ENCODE data around the gene CEACAM3.
"Not testable (repeated sequence)": the region's sequence is repeated elsewhere in the genome, so short reads cannot be mapped to it uniquely, and the experiment has no call there.

The CEACAM3 gene

DNA sequence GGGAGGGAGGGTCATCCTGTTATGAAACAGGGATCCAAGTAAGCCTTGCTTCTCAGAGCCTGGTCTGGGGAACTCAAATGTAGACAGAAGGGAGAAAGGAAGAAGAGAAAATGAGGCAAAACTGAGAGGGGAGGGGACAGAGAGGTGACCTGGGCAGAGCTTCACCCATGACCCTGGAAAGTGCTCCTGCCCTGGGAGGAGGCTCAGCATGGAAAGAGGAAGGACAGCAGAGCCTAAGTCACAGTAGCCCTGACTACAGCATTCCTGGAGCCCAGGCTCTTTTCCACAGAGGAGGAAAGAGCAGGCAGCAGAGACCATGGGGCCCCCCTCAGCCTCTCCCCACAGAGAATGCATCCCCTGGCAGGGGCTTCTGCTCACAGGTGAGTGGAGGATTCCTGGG is at the start of gene CEACAM3:
Gene CEACAM3 (plus strand): TSS at position 226 of the 400 bp plus-strand sequence. CDS start 91 bp downstream, at position 317.
- Mint-ChIP-seq H3K9me3 (no peaks in the 10 kb centered on the region), H3K36me3 (ENCODE audit: low read depth) (no peaks in the 10 kb centered on the region), H3K4me3 (no peak within 1 kb of the TSS), H3K4me1 (ENCODE audit: low read depth) (peaks cover 2% of the 10 kb centered on the region), H3K27me3 (peaks cover 37% of the 10 kb centered on the region), H3K27ac (no peak within 1 kb of the TSS)

- no peak overlapping the region for H3K27ac Mint-ChIP-seq
- H3K4me1 Mint-ChIP-seq (ENCODE audit: low read depth): peaks cover 17% of the 10 kb centered on the region
- no peaks in the 10 kb centered on the region for H3K9me3 Mint-ChIP-seq
- peaks cover 71% of the 10 kb centered on the region for H3K27me3 Mint-ChIP-seq
- no peaks in the 10 kb centered on the region for H3K36me3 Mint-ChIP-seq (ENCODE audit: low read depth)
- H3K4me3 Mint-ChIP-seq: no peak overlapping the region
These were observed 49.7 kb upstream of the CEACAM3 start for GRCh38 chr19:41746593-41747227.

GRCh38 chr19:41748012-41748411 is 48.4 kb upstream of the CEACAM3 start:
- Mint-ChIP-seq H3K27me3 (peaks cover 77% of the 10 kb centered on the region), H3K36me3 (ENCODE audit: low read depth) (no peaks in the 10 kb centered on the region), H3K27ac (no peak overlapping the region), H3K4me1 (ENCODE audit: low read depth) (peaks cover 16% of the 10 kb centered on the region), H3K4me3 (no peak overlapping the region), H3K9me3 (no peaks in the 10 kb centered on the region)

DNA sequence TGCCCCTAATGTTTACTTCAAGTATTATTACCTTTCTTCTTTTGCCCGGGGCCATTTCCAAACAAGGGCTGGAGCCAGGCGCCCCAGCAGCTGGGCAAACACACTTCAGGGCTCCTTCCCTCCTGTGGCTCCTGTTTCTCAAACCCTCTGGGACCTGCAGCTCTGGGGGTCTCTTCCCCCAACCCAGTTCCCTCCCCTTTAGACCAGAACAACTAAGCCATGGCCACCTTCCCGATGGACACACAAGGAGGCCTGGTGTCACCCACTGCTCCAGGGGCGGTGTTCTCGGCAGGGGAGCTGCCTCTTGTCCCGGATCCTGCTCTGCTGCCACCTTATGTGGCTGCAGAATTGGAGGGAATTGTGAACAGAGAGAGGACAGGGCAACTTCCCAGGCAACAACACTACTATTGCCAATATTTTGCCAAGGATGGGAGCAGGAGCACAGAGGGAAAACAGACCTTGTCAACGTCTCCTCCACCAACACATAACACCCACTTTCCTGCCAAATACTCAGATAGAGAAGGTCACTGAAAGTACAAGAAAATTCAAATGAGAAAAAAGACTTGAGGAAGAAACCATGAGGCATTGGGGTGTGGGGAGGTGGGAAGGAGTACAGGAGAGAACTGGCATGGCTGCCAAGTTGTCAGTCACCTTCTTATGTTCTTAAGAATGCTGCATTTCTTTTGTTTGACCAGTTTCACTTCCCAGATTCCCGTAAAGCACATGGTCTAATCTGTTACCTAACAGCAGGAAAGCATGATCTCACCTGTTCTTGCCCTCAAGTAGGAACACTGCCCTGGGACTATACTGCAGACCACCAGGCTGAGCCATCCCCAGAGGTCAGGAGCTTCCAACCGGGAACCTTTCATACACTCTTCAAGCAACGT is 45.9 kb upstream of the CEACAM3 start:
- not testable (repeated sequence) for H3K36me3 Mint-ChIP-seq (ENCODE audit: low read depth); H3K27ac Mint-ChIP-seq; H3K4me3 Mint-ChIP-seq; H3K9me3 Mint-ChIP-seq
- H3K4me1 Mint-ChIP-seq (ENCODE audit: low read depth): peaks cover 11% of the 10 kb centered on the region
- peaks cover 70% of the 10 kb centered on the region for H3K27me3 Mint-ChIP-seq

DNA sequence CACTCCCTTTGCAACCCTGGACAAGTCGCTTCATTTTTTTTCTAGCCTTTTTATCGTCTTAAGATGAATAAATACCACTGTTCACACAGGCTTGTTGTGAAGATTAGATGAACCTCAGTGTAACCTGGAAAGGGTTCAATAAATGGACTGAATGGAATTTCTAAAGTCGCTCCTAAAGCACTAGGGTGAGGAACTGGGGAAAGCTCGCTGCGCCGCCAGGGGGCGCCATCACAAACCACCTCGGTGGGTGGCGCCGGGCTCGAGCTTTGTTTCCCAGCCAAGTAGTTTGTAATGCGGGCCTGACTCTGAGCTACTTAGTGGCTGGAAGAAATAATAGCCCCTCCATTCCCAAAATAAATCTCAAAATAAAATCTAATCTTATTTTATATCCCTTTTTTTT is 43.2 kb upstream of the CEACAM3 start:
- no peaks in the 10 kb centered on the region for H3K9me3 Mint-ChIP-seq

DNA sequence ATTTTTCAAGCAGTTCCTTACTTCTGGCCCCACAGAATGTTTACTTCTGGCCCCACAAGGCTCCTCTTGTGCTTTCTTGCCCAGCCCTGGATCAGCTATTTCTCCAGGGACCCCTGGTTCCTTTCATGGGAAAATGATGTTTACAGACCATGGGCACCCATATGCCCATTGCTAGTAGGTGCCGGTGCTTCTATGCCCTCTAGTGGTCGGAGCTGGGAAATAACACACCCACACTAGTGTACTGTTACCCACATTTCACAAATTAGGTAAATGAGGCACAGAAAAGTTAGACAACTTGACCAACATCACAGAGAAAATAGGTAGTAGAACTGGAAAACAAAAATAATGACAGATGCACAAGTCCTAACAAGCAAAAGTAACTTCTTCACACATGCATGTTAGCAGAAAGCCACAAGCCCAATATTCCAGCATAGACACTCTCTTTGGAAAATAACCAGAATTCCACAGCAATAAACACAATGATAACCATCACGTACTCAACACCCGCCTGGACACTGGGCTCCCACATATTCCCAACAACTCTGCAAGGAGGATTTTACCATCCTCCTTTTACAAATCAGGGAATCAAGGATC is 42.4 kb upstream of the CEACAM3 start:
- H3K27me3 Mint-ChIP-seq: peaks cover 53% of the 10 kb centered on the region

More for the DNA sequence above, 43.2 kb upstream of the CEACAM3 start:
- Mint-ChIP-seq H3K4me1 (ENCODE audit: low read depth) (peaks cover 4% of the 10 kb centered on the region), H3K36me3 (ENCODE audit: low read depth) (no peaks in the 10 kb centered on the region), H3K27ac (no peak overlapping the region), H3K27me3 (peaks cover 54% of the 10 kb centered on the region), H3K4me3 (no peak overlapping the region)

GRCh38 chr19:41755328-41755913 is 41.0 kb upstream of the CEACAM3 start, which contains the start of gene CEACAM6:
CEACAM6 (plus strand) TSS chr19:41755530; CDS start chr19:41755639, 109 bp downstream.
- Mint-ChIP-seq H3K4me1 (ENCODE audit: low read depth) (peaks cover 4% of the 10 kb centered on the region), H3K27me3 (peaks cover 65% of the 10 kb centered on the region), H3K36me3 (ENCODE audit: low read depth) (no peaks in the 10 kb centered on the region), H3K4me3 (no peak within 1 kb of the TSS), H3K27ac (no peak within 1 kb of the TSS), H3K9me3 (no peaks in the 10 kb centered on the region)

More for the DNA sequence above, 42.4 kb upstream of the CEACAM3 start:
- Mint-ChIP-seq H3K4me3 (no peak overlapping the region), H3K27ac (no peak overlapping the region), H3K9me3 (no peaks in the 10 kb centered on the region), H3K36me3 (ENCODE audit: low read depth) (no peaks in the 10 kb centered on the region), H3K4me1 (ENCODE audit: low read depth) (peaks cover 4% of the 10 kb centered on the region)

GRCh38 chr19:41758846-41759245 is 37.5 kb upstream of the CEACAM3 start:
- Mint-ChIP-seq H3K27me3 (peaks cover 73% of the 10 kb centered on the region), H3K27ac (no peak overlapping the region), H3K4me3 (no peak overlapping the region), H3K9me3 (no peaks in the 10 kb centered on the region), H3K4me1 (ENCODE audit: low read depth) (peaks cover 2% of the 10 kb centered on the region), H3K36me3 (ENCODE audit: low read depth) (no peaks in the 10 kb centered on the region)

- Mint-ChIP-seq H3K27me3 (peaks cover 52% of the 10 kb centered on the region), H3K36me3 (ENCODE audit: low read depth) (no peaks in the 10 kb centered on the region), H3K9me3 (no peaks in the 10 kb centered on the region), H3K4me3 (no peak overlapping the region), H3K27ac (no peak overlapping the region), H3K4me1 (ENCODE audit: low read depth) (no peaks in the 10 kb centered on the region)
These were observed 29.3 kb upstream of the CEACAM3 start for GRCh38 chr19:41767115-41767514.

GRCh38 chr19:41768105-41768504 is 28.3 kb upstream of the CEACAM3 start:
- peaks cover 52% of the 10 kb centered on the region for H3K27me3 Mint-ChIP-seq
- H3K9me3 Mint-ChIP-seq; H3K36me3 Mint-ChIP-seq (ENCODE audit: low read depth); H3K4me3 Mint-ChIP-seq; H3K27ac Mint-ChIP-seq; H3K4me1 Mint-ChIP-seq (ENCODE audit: low read depth): not testable (repeated sequence)

DNA sequence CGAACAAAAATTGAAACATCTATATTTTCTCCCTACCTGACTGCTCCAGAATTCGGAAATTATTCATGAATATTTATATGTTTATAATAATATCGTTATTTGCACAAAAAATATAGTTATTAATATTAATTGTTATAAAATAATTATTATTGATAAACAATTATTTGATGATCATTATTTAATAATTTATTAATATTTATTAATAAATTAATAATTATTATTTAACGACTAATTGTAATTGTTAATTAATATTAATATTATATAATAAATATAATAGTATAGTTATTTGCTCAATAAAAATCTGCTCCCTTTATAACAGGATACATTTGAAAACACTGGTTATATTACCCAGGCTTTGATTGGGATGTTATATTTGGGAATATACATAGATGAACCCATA is 26.8 kb upstream of the CEACAM3 start:
- no peaks in the 10 kb centered on the region for H3K36me3 Mint-ChIP-seq (ENCODE audit: low read depth)
- H3K27ac Mint-ChIP-seq: no peak overlapping the region
- H3K4me1 Mint-ChIP-seq (ENCODE audit: low read depth): peaks cover 21% of the 10 kb centered on the region
- H3K27me3 Mint-ChIP-seq: peaks cover 53% of the 10 kb centered on the region
- H3K9me3 Mint-ChIP-seq: no peaks in the 10 kb centered on the region
- H3K4me3 Mint-ChIP-seq: no peak overlapping the region

- no peaks in the 10 kb centered on the region for H3K9me3 Mint-ChIP-seq
- peaks cover 29% of the 10 kb centered on the region for H3K4me1 Mint-ChIP-seq (ENCODE audit: low read depth)
- no peaks in the 10 kb centered on the region for H3K36me3 Mint-ChIP-seq (ENCODE audit: low read depth)
- peaks cover 56% of the 10 kb centered on the region for H3K27me3 Mint-ChIP-seq
- H3K4me3 Mint-ChIP-seq: no peak overlapping the region
- H3K27ac Mint-ChIP-seq: no peak overlapping the region
These were observed 25.0 kb upstream of the CEACAM3 start for GRCh38 chr19:41771410-41771809.

GRCh38 chr19:41774515-41774980 is 21.8 kb upstream of the CEACAM3 start:
- Mint-ChIP-seq H3K9me3 (no peaks in the 10 kb centered on the region), H3K4me3 (no peak overlapping the region), H3K36me3 (ENCODE audit: low read depth) (no peaks in the 10 kb centered on the region), H3K4me1 (ENCODE audit: low read depth) (peaks cover 29% of the 10 kb centered on the region), H3K27me3 (peaks cover 72% of the 10 kb centered on the region), H3K27ac (peak overlapping the region; percentile 42)

DNA sequence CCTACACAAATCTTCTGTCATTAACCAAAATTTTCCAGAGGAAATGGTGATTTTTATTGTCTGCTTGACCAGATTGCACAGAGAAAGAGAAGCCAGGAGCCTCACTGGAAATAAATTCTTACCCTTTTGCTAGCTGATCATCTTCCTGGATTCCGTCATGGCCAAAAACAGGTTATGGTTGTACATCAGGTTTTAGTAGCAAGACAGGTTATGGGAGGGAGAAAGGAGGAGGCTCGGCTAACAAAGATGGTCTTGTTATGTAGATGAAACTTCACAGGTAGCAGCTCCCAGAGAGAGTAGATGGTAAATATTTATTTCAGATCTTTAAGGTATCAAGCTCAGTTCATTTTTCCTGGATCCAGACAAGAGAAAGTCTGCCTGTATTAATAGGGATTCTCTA is 19.7 kb upstream of the CEACAM3 start:
- Mint-ChIP-seq H3K27me3 (peaks cover 77% of the 10 kb centered on the region), H3K36me3 (ENCODE audit: low read depth) (no peaks in the 10 kb centered on the region), H3K9me3 (no peaks in the 10 kb centered on the region), H3K4me3 (no peak overlapping the region), H3K27ac (no peak overlapping the region), H3K4me1 (ENCODE audit: low read depth) (peaks cover 29% of the 10 kb centered on the region)

- Mint-ChIP-seq H3K27me3 (peaks cover 67% of the 10 kb centered on the region), H3K4me3 (no peak overlapping the region), H3K36me3 (ENCODE audit: low read depth) (no peaks in the 10 kb centered on the region), H3K4me1 (ENCODE audit: low read depth) (peaks cover 17% of the 10 kb centered on the region), H3K27ac (no peak overlapping the region), H3K9me3 (no peaks in the 10 kb centered on the region)
These were observed 12.8 kb upstream of the CEACAM3 start for GRCh38 chr19:41783612-41784011.

All from stimulated activated naive CD8-positive, alpha-beta T cell treated with anti-CD3 and anti-CD28 coated beads, Interleukin-15, Interleukin-2, amounts not matched to agents 100 ng/mL and 50 ng/mL, for 24 hours (primary cell).